ENCODE results near the gene ITPRIPL1. TPM values are rescaled to one million over a fixed set of nuclear protein-coding genes. Genes with fewer than 3 reads are reported as not detected.

Gene ITPRIPL1
- total and polyA plus RNA-seq, 2 of the 4 experiments (the other 2 are of a cell fraction), result 0.84 to 1.1 TPM

- Histone ChIP-seq H2BK5ac (ENCODE audit: low read depth, low read length, poor library complexity, severe bottlenecking) (no peak overlapping the region), H3K4me2 (ENCODE audit: low read depth, low read length) (no peak overlapping the region), H3K27ac (ENCODE audit: insufficient read depth, low read length) (no peak overlapping the region), H2BK15ac (ENCODE audit: low read depth, low read length) (no peak overlapping the region), H3K79me1 (ENCODE audit: low read depth in 1 of 2, low read length in 2 of 2) (no peaks in the 10 kb centered on the region; a peak in 1 of 4 replicates), H2AK9ac (replicated peaks; ENCODE audit: low read depth, low read length, poor library complexity) (no peak overlapping the region), H3K4me3 (ENCODE audit: insufficient read depth, low read depth, low read length) (no peak overlapping the region), H4K20me1 (ENCODE audit: insufficient read depth, low read length) (no peaks in the 10 kb centered on the region), H3K23ac (ENCODE audit: low read depth, low read length) (no peak overlapping the region), H2AFZ (replicated peaks; ENCODE audit: low read length, poor library complexity) (no peak overlapping the region), H3K4me1 (ENCODE audit: control insufficient read depth, insufficient read depth, low read length) (no peaks in the 10 kb centered on the region), H4K91ac (ENCODE audit: insufficient read depth, low read depth, low read length) (no peak overlapping the region), H4K5ac (ENCODE audit: low read depth, low read length) (no peak overlapping the region), H3K9me1 (ENCODE audit: insufficient read depth, low read length) (no peaks in the 10 kb centered on the region), H2BK20ac (ENCODE audit: low read depth, low read length) (no peak overlapping the region), H3K27me3 (ENCODE audit: control insufficient read depth, insufficient read depth, low read length) (no peaks in the 10 kb centered on the region), H2AK5ac (ENCODE audit: low read depth, low read length) (no peak overlapping the region), H3K9me3 (ENCODE audit: control insufficient read depth, insufficient read depth, low read length) (no peaks in the 10 kb centered on the region), H3K14ac (replicated peaks; ENCODE audit: low read depth, low read length) (no peak overlapping the region), H2BK120ac (ENCODE audit: low read depth, low read length) (no peak overlapping the region), H3K56ac (ENCODE audit: extremely low read depth, insufficient read depth, low read length) (no peak overlapping the region), H3K4ac (ENCODE audit: low read depth, low read length) (no peak overlapping the region), H4K8ac (ENCODE audit: low read depth in 2 of 2, low read length in 2 of 2) (no peak overlapping the region), H3K9ac (ENCODE audit: low read depth, low read length) (no peak overlapping the region), H3K18ac (ENCODE audit: low read depth, low read length) (no peak overlapping the region), H3K36me3 (ENCODE audit: control insufficient read depth, insufficient read depth, low read length) (peaks cover 81% of the 10 kb centered on the region)
- TF ChIP-seq FOS (IDR thresholded peaks at IDR 0.05; ENCODE audit: low read depth, low read length), result no peak
- ATAC-seq (ENCODE audit: low read depth), result no peak
- DNase-seq, result no peak
- in situ Hi-C loops (cut with MboI; ENCODE audit: low sequenced_read_pairs) (no loop called here), dilution Hi-C loops (cut with HindIII; ENCODE audit: low sequenced_read_pairs, unreplicated experiment) (no loop called here), intact Hi-C loops (cut with micrococcal nuclease) (no loop called here)
- no TSS peak for BruUV-seq (replicated peaks)
- ChIA-PET POLR2A (ENCODE audit: unreplicated experiment) (no interaction called here), CTCF (no interaction called here)
- WGBS, 2 experiments (ENCODE audit: extremely low coverage in 2 of 2, insufficient read length in 1 of 2), result 100% methylated on average over 1 of the region's 5 CpGs; no CpG with 5 or more reads in 1 of the 2 experiments
Measured at GRCh38 chr2:96291751-96292150, 33.4 kb upstream of the ITPRIPL1 start.
